NCI-H1417 (cell line): Measurements from ENCODE around the gene FOXL1.
A peak's percentile ranks its signal among the peaks of the same experiment; 100 is the strongest.

Experiments used
- DNase-seq, 3 experiments: peaks; one replicate each; lab custom pipeline; 2025; lab: John Stamatoyannopoulos, UW

Gene FOXL1

GRCh38 chr16:86549076-86549892, 29.1 kb upstream of the FOXL1 start:
- no peak for DNase-seq

DNA sequence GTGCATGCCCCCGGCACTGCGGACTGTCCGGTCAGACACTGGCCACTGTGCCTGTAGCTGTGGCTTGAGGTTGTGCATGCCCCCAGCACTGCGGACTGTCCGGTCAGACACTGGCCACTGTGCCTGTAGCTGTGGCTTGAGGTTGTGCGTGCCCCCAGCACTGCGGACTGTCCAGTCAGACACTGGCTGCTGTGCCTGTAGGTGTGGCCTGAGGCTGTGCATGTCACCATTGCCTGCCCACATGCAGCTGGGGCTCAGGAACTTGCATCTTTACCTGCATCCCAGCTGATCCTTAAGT, 28.5 kb upstream of the FOXL1 start:
- DNase-seq, result no peak

- no peak for DNase-seq
Observed at GRCh38 chr16:86550281-86550680, 28.1 kb upstream of the FOXL1 start.

GRCh38 chr16:86553356-86553755, 25.0 kb upstream of the FOXL1 start:
- DNase-seq, result no peak

- no peak for DNase-seq
Observed at GRCh38 chr16:86554599-86554916, 23.8 kb upstream of the FOXL1 start.

- peak; percentile 78 to 92 (median 86) for DNase-seq
Observed at GRCh38 chr16:86554917-86555703, 23.2 kb upstream of the FOXL1 start, which contains the start of gene MTHFSD. Gene MTHFSD, minus strand, starts transcription at chr16:86555235. Its CDS starts 51 bp downstream, at chr16:86555184.

GRCh38 chr16:86555704-86556075, 22.7 kb upstream of the FOXL1 start:
- peak in 1 of 3 experiments; percentile 43 for DNase-seq

GRCh38 chr16:86556576-86556975, 21.8 kb upstream of the FOXL1 start:
- DNase-seq, result peak in 1 of 3 experiments; percentile 23

GRCh38 chr16:86557587-86557986, 20.8 kb upstream of the FOXL1 start:
- DNase-seq, result no peak

DNA sequence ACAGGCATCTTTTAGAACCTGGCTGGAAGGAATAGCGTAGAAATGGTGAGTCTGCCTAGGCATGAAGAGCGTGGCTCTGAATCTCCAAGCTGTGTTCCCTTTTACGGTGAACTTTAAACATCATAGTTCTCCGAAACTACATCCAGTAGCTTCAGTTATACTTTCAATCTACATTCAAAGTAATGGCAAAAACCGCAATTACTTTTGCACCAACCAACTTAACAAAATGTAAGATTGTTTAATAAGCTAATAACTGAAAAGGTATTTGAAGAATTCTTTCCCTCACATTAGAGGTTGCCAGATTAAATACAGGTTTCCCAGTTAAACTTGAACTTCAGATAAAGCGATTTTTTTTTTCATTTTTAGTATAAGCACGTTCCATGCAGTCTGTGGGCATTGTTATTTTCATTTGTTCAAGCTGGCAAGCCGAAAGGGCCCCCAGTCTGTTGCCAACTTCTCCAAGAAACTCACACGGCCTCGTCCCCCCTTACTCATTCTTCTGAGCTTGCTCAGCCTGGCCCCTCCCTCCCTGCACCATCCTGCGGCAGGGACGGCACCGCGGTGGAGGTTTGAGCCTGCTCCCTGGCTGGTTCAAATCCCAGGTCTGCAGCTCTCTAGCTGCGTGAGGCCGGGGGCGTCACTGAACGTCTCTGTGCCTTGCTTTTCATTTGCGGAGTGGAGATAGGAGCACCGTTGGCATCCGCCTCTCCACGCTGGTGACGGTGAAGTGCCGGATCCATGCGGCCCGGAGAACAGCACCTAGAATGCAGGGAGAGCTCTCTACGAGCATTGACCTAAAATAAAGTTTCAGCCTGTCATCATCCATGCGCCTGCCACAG, 19.8 kb upstream of the FOXL1 start:
- no peak for DNase-seq

- DNase-seq, result no peak
Observed at GRCh38 chr16:86559802-86560305, 18.5 kb upstream of the FOXL1 start.

DNA sequence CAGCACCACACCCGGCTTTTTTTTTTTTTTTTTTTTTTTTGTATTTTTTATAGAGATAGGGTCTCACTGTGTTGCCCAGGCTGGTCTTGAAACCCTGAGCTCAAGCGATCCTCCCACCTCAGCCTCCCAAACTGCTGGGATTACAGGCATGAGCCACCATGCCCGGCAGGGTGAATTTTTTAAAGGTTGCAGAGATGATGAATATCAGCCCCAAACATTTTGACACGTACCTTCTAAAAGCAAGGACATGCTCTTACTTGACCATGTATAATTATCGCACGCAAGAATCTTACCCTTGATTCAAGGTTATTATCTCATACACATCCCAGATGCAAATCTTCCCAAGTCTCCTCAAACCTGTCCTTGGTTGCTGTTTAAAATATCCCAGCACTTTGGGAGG, 16.0 kb upstream of the FOXL1 start:
- DNase-seq, result no peak

GRCh38 chr16:86563469-86564345, 14.6 kb upstream of the FOXL1 start:
- peak; percentile 69 to 93 (median 76) for DNase-seq

DNA sequence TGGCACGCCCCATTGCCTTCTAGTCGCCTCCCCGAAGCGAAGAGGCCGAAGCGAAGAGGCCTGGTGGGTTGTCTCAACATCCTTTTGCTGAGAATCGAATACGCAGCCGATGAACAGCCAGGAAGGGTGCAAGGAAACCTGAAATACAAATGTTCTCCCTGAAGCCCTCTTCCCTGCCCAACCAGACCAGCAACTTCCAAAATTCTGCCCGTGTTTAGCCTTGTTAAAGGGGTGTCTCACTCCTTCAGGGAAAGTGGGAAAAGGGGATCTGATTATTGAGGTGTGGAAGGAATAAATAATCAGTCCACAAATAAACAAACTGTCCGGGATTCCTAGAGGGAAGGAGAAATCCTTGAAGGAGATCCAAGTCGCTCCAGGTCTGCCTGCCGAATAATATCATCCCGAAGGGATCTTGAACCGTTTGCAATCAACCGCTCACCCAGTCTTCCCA, 13.1 kb upstream of the FOXL1 start:
- DNase-seq, result no peak

DNA sequence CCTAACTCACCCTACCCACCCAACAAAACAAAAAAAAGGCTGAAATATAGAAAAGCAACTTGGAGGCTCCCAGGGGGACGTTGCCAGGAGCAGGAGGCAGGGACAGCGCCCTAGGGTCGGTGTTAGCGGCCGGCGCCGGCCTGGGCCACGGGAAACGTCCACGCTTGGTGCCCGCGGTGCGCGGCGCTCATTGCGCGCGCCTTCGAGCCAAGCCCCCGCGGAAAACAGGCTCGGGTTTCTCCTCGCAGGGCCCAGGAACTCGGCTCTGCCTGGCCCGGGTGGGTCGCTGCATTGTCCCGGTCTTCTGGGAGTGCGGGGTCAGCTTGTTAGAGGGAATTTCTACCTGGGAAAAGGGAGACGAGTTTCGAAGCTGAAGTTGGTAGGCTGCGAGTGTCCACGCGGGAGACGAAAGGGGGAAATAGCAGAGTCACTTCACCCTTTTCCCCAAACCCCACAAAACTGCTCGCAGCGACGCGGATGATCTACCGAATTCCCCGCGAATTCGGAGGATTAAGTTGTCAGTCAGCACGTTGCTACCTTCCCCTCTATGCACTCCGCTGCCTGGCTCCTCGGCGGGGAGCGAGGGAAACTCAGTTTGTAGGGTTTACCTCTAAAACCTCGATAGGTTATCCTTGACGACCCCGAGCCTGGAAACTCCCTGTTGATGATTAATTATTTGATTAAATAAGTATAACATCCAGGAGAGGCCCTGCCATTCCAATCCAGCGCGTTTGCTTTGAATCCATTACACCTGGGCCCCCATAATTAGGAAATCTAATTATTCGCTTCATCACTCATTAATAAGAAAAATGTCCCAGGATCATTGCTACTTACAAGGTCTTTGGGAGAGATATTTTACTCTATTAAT, 12.5 kb upstream of the FOXL1 start:
- DNase-seq, result no peak

GRCh38 chr16:86566601-86566965, 11.8 kb upstream of the FOXL1 start, which contains the start of gene FOXC2:
Gene FOXC2, plus strand, starts transcription at chr16:86566829. Its CDS starts 507 bp downstream, at chr16:86567336.
- no peak for DNase-seq

GRCh38 chr16:86566966-86567700, 11.2 kb upstream of the FOXL1 start:
- DNase-seq, result no peak

GRCh38 chr16:86567701-86568581, 10.4 kb upstream of the FOXL1 start:
- no peak for DNase-seq
